H1 (cell line): Measurements from ENCODE around the gene FGGY. TPM values are rescaled to one million over a fixed set of nuclear protein-coding genes. Genes with fewer than 3 reads are reported as not detected.

Source experiments
- CTCF ChIA-PET: fragments of 300-600 bp; sonication (Branson Sonifier 250); formaldehyde crosslinking; loops from one replicate; lab custom pipeline; 2021; ENCODE audit not compliant: partially characterized antibody; lab: Charles Lee
- POLR2A ChIA-PET: fragments of 300-600 bp; sonication (Branson Sonifier 250); formaldehyde crosslinking; loops from one replicate; lab custom pipeline; 2021; ENCODE audit warnings: inconsistent platforms; ENCODE audit not compliant: partially characterized antibody; lab: Charles Lee
- DNase-seq, 2 experiments: peaks; one replicate each; pipeline versions ENCODE4 v3.0.0 to v3.0.0-alpha.2; 2010 to 2022; ENCODE audit warnings: low spot score in 2 of 2, low read depth in 1 of 2, mixed read lengths in 1 of 2
- FAIRE-seq: peaks from 2 replicates; lab custom pipeline; 2011; peaks lifted over from hg19 to GRCh38; lab: Jason Lieb, UNC
- H2AFZ ChIP-seq: 2 replicates; pipeline ENCODE4 v1.8.1; 2012; ENCODE audit warnings: low read length, inconsistent platforms
- H2AK5ac ChIP-seq: 2 replicates; pipeline ENCODE4 v1.6.1; 2013; ENCODE audit warnings: low read depth, low read length
- H2BK120ac ChIP-seq: replicated peaks from 2 replicates; pipeline ENCODE3; 2013; ENCODE audit warnings: low read depth, low read length, inconsistent platforms
- H2BK12ac ChIP-seq: 2 replicates; pipeline ENCODE4 v1.6.1; 2013; ENCODE audit warnings: low read depth, low read length
- H2BK15ac ChIP-seq: 2 replicates; pipeline ENCODE4 v1.6.1; 2013; ENCODE audit warnings: low read length
- H2BK20ac ChIP-seq: 2 replicates; pipeline ENCODE4 v1.6.1; 2013; ENCODE audit warnings: low read length
- H2BK5ac ChIP-seq: 2 replicates; pipeline ENCODE4 v1.6.1; 2013; ENCODE audit warnings: low read depth, low read length
- H3K14ac ChIP-seq: 2 replicates; pipeline ENCODE4 v1.6.1; 2013; ENCODE audit warnings: inconsistent platforms; ENCODE audit not compliant: insufficient read length
- H3K18ac ChIP-seq: 2 replicates; pipeline ENCODE4 v1.6.1; 2013; ENCODE audit warnings: low read length; ENCODE audit errors: extremely low read depth
- H3K23ac ChIP-seq: 2 replicates; pipeline ENCODE4 v1.6.1; 2013; ENCODE audit warnings: inconsistent platforms; ENCODE audit not compliant: insufficient read length
- H3K23me2 ChIP-seq: 2 replicates; pipeline ENCODE4 v1.6.1; 2013; ENCODE audit warnings: low read depth, low read length
- H3K27ac ChIP-seq: 2 replicates; pipeline ENCODE4 v1.6.1; 2011; ENCODE audit warnings: low read depth, low read length, inconsistent platforms
- H3K27me3 ChIP-seq, 4 experiments: replicated peaks in 1 of 4; 1 replicate in 1 of 4; 2 replicates in 3 of 4; pipeline versions ENCODE4 v1.6.1 to v1.8.1; 2011 to 2013; ENCODE audit warnings: low read length in 3 of 4, mild to moderate bottlenecking in 3 of 4, inconsistent platforms in 2 of 4, mixed read lengths in 2 of 4, moderate library complexity in 1 of 4; ENCODE audit not compliant: control insufficient read depth in 3 of 4, insufficient read depth in 3 of 4; ENCODE audit errors: extremely low read depth in 1 of 4
- H3K36me3 ChIP-seq, 4 experiments: 2 replicates each; pipeline versions ENCODE4 v1.6.1 to v1.8.1; 2011 to 2013; ENCODE audit warnings: mild to moderate bottlenecking in 4 of 4, low read length in 3 of 4, moderate library complexity in 2 of 4, control low read depth in 1 of 4, inconsistent platforms in 1 of 4; ENCODE audit not compliant: insufficient read depth in 4 of 4, control insufficient read depth in 2 of 4
- H3K4ac ChIP-seq: replicated peaks from 2 replicates; pipeline ENCODE3; 2013; ENCODE audit warnings: low read length, low read depth, mixed read lengths, inconsistent platforms; ENCODE audit not compliant: insufficient read length
- H3K4me1 ChIP-seq, 4 experiments: replicated peaks in 1 of 4; 1 replicate in 1 of 4; 2 replicates in 3 of 4; pipeline versions ENCODE4 v1.6.1 to v1.8.1; 2011 to 2013; ENCODE audit warnings: low read length in 3 of 4, inconsistent platforms in 2 of 4, mixed read lengths in 1 of 4; ENCODE audit not compliant: insufficient read depth in 4 of 4, control insufficient read depth in 3 of 4
- H3K4me2 ChIP-seq, 2 experiments: 2 replicates each; pipeline versions ENCODE4 v1.6.1 to v1.8.1; 2011 to 2013; ENCODE audit warnings: low read depth in 2 of 2, low read length in 2 of 2, control low read depth in 1 of 2, inconsistent platforms in 1 of 2, mild to moderate bottlenecking in 1 of 2; ENCODE audit not compliant: insufficient read depth in 1 of 2
- H3K4me3 ChIP-seq, 4 experiments: fragments of 200-600, 300-600 bp in 1 of 4; sonication (generic), shearing (Covaris generic), sonication (Bioruptor Twin) in 1 of 4; 2 replicates each; pipeline versions ENCODE4 v1.5.1 to v1.8.1; 2011 to 2016; ENCODE audit warnings: low read length in 4 of 4, low read depth in 3 of 4, control low read depth in 2 of 4, inconsistent platforms in 2 of 4, mild to moderate bottlenecking in 2 of 4, mixed read lengths in 1 of 4, moderate library complexity in 1 of 4; ENCODE audit not compliant: insufficient read depth in 2 of 4; ENCODE audit errors: extremely low read depth in 1 of 4
- H3K56ac ChIP-seq: replicated peaks from 2 replicates; pipeline ENCODE3; 2013; ENCODE audit warnings: low read depth, mild to moderate bottlenecking, mixed read lengths, low read length, inconsistent platforms; ENCODE audit not compliant: insufficient read length
- H3K79me1 ChIP-seq: 2 replicates; pipeline ENCODE4 v1.6.1; 2013; ENCODE audit warnings: low read depth, low read length, control low read depth
- H3K79me2 ChIP-seq, 2 experiments: 2 replicates each; pipeline versions ENCODE4 v1.6.1 to v1.8.1; 2012 to 2013; ENCODE audit warnings: low read length in 2 of 2, mild to moderate bottlenecking in 2 of 2, inconsistent platforms in 1 of 2; ENCODE audit not compliant: insufficient read depth in 2 of 2, control insufficient read depth in 1 of 2
- H3K9ac ChIP-seq, 4 experiments: replicated peaks in 1 of 4; 1 replicate in 1 of 4; 2 replicates in 3 of 4; pipeline versions ENCODE4 v1.6.1 to v1.8.1; 2011 to 2013; ENCODE audit warnings: low read depth in 3 of 4, low read length in 3 of 4, control low read depth in 2 of 4, mild to moderate bottlenecking in 2 of 4, moderate library complexity in 2 of 4, inconsistent platforms in 1 of 4; ENCODE audit errors: extremely low read depth in 1 of 4
- H3K9me3 ChIP-seq, 2 experiments: 2 replicates each; pipeline versions ENCODE4 v1.6.1 to v1.8.1; 2012 to 2013; ENCODE audit warnings: mild to moderate bottlenecking in 2 of 2, moderate library complexity in 2 of 2, control low read depth in 1 of 2, inconsistent platforms in 1 of 2, low read depth in 1 of 2, low read length in 1 of 2, mixed read lengths in 1 of 2; ENCODE audit not compliant: insufficient read depth in 2 of 2
- H4K20me1 ChIP-seq, 2 experiments: replicated peaks in 1 of 2; 2 replicates each; pipeline versions ENCODE3 to v1.8.1; 2011 to 2013; ENCODE audit warnings: inconsistent platforms in 2 of 2, low read length in 2 of 2, mild to moderate bottlenecking in 1 of 2; ENCODE audit not compliant: insufficient read depth in 2 of 2, control insufficient read depth in 1 of 2
- H4K5ac ChIP-seq: 2 replicates; pipeline ENCODE4 v1.6.1; 2013; ENCODE audit warnings: low read length, low read depth, mixed read lengths, inconsistent platforms; ENCODE audit not compliant: insufficient read length
- H4K8ac ChIP-seq: 2 replicates; pipeline ENCODE4 v1.8.0; 2013; ENCODE audit warnings: mild to moderate bottlenecking, moderate library complexity, low read length, inconsistent platforms; ENCODE audit not compliant: insufficient read depth; ENCODE audit errors: extremely low read depth
- H4K91ac ChIP-seq: replicated peaks from 2 replicates; pipeline ENCODE3; 2013; ENCODE audit warnings: low read length, mixed read lengths, inconsistent platforms; ENCODE audit not compliant: insufficient read length
- ATF3 ChIP-seq: IDR thresholded peaks from 2 replicates; pipeline ENCODE4 v1.6.1; 2011; ENCODE audit warnings: low read depth, mild to moderate bottlenecking, low read length; ENCODE audit not compliant: insufficient read depth
- CHD2 ChIP-seq: IDR thresholded peaks from 2 replicates; pipeline ENCODE4 v1.6.1; 2012; ENCODE audit warnings: low read length, improper control_type of control experiment
- CREB1 ChIP-seq: IDR thresholded peaks from 2 replicates; pipeline ENCODE4 v1.6.1; 2012; ENCODE audit warnings: inconsistent platforms
- GABPA ChIP-seq: IDR thresholded peaks from 2 replicates; pipeline ENCODE4 v1.6.1; 2011; ENCODE audit warnings: mild to moderate bottlenecking, low read length, moderate library complexity, borderline replicate concordance; ENCODE audit not compliant: insufficient read depth
- HDAC6 ChIP-seq: IDR thresholded peaks from one replicate; pipeline ENCODE4 v1.7.1; 2012; ENCODE audit warnings: low read depth, mild to moderate bottlenecking, inconsistent platforms, low read length, moderate library complexity
- KDM4A ChIP-seq: IDR thresholded peaks from one replicate; pipeline ENCODE4 v1.7.1; 2012; ENCODE audit warnings: low read depth, mild to moderate bottlenecking, moderate library complexity, low read length, inconsistent platforms; ENCODE audit not compliant: severe bottlenecking
- KDM5A ChIP-seq: fragments of 200-600 bp; IDR thresholded peaks from 2 replicates; pipeline ENCODE4 v1.7.1; 2012; ENCODE audit warnings: mild to moderate bottlenecking, low read length, inconsistent platforms, mixed read lengths
- MAFK ChIP-seq: IDR thresholded peaks from 2 replicates; pipeline ENCODE4 v1.6.1; 2012; ENCODE audit warnings: low read depth, mild to moderate bottlenecking, improper control_type of control experiment, low read length
- POU5F1 ChIP-seq: IDR thresholded peaks from 2 replicates; pipeline ENCODE4 v1.6.1; 2011; ENCODE audit warnings: low read depth, mild to moderate bottlenecking, low read length, moderate library complexity
- SIRT6 ChIP-seq: IDR thresholded peaks from one replicate; pipeline ENCODE4 v1.7.1; 2012; ENCODE audit warnings: low read length, inconsistent platforms
- WGBS, 2 experiments: shearing (Covaris generic) in 1 of 2; methylation state at CpG; one replicate each; pipeline versions ENCODE4 v1.1.6 to v1.1.7; 2013 to 2015; ENCODE audit warnings: low lambda C conversion rate in 2 of 2, mixed read lengths in 2 of 2, inconsistent platforms in 1 of 2, low coverage in 1 of 2, missing lambda C conversion rate in 1 of 2; ENCODE audit not compliant: insufficient replicate concordance in 2 of 2, insufficient coverage in 1 of 2, insufficient read length in 1 of 2; ENCODE audit errors: extremely low coverage in 1 of 2, missing lambda C conversion rate in 1 of 2; 5-methylcytosine and 5-hydroxymethylcytosine counted together
- polyA plus RNA-seq, 7 experiments: library from polyadenylated mRNA; depleted of rRNA in 3 of 7; stranded (reverse) in 5 of 7; unstranded in 2 of 7; fragments of >200 nt in 5 of 7; fragments of 200-250 nt in 2 of 7; gene quantifications; 1 replicate in 5 of 7; 2 replicates in 1 of 7; 4 replicates in 1 of 7; pipeline versions ENCODE4 v1.2.1 to v1.2.3, GENCODE V29; 2011 to 2013; ENCODE audit warnings: missing spikeins in 2 of 7, mixed read lengths in 2 of 7
- total RNA-seq: library from RNA; stranded (reverse); fragmentation: NEBNext Ultra II Directional; extraction: Animal tissue kit (Norgen Biotek cat#: 25700); gene quantifications from 2 replicates; pipeline ENCODE4 v1.2.1, GENCODE V29; 2021
- TF ChIP-seq, protein P1 (sequence below): IDR thresholded peaks from 2 replicates; pipeline ENCODE4 v1.6.1; 2012; ENCODE audit warnings: inconsistent platforms

The FGGY gene
- total and polyA plus RNA-seq, 2 of the 8 experiments (the other 6 are each of a cell fraction or from before 2014, with no cell fraction given), result 10.3 to 12.5 TPM

DNA sequence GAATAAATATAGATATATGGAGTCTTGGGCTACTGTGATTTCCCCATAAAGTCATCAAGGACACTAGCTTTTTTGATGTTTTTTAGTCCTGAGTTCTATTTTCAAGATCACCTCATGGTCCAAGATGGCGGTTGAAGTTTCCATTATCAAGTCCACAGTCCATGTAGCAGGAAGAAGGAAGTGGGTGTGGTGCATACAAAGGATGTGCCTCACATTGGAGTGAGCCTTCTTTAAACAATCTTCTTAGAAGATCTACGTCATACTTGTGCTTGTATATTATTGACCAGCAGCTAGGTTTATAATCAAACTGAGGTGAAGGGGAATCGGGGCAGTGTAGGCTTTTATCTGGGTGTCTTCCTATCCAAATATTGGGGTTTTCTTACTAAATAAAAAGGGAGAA lies 93.4 kb downstream of the FGGY start:
- H2BK12ac ChIP-seq, result no peak overlapping the region
- H3K36me3 ChIP-seq, result no peaks in the 10 kb centered on the region
- no peak overlapping the region for H2BK120ac ChIP-seq
- H2AFZ ChIP-seq, result no peak overlapping the region
- no peaks in the 10 kb centered on the region for H3K79me2 ChIP-seq
- no peak for FAIRE-seq
- no peak overlapping the region for H2BK20ac ChIP-seq
- DNase-seq, result no peak
- H3K4me1 ChIP-seq, result peaks cover 0 to 6% (median 0%) of the 10 kb centered on the region in 4 experiments; a peak in 2 of 7 replicates
- H3K9me3 ChIP-seq, result no peaks in the 10 kb centered on the region
- no peak overlapping the region for H3K18ac ChIP-seq
- H2AK5ac ChIP-seq, result no peak overlapping the region
- H2BK15ac ChIP-seq, result no peak overlapping the region
- no peaks in the 10 kb centered on the region for H3K79me1 ChIP-seq
- no peak overlapping the region for H3K27ac ChIP-seq
- H3K4me2 ChIP-seq, result no peak overlapping the region
- H3K27me3 ChIP-seq, result no peaks in the 10 kb centered on the region
- no peak overlapping the region for H3K4me3 ChIP-seq
- H3K4ac ChIP-seq, result no peak overlapping the region
- H4K91ac ChIP-seq, result no peak overlapping the region
- ChIA-PET CTCF (no interaction called here), POLR2A (no interaction called here)
- WGBS, 2 experiments, result 96% methylated on average over 3 of the region's 3 CpGs; no CpG with 5 or more reads in 1 of the 2 experiments
- H3K14ac ChIP-seq, result no peak overlapping the region
- H3K23ac ChIP-seq, result no peak overlapping the region
- no peak overlapping the region for H3K56ac ChIP-seq
- no peak overlapping the region for H3K9ac ChIP-seq
- no peak overlapping the region for H2BK5ac ChIP-seq
- H4K5ac ChIP-seq, result no peak overlapping the region
- no peaks in the 10 kb centered on the region for H3K23me2 ChIP-seq
- H4K20me1 ChIP-seq, result no peaks in the 10 kb centered on the region
- no peak overlapping the region for H4K8ac ChIP-seq
- TF ChIP-seq ATF3 (no peak), GABPA (no peak), CREB1 (no peak), POU5F1 (no peak), CHD2 (no peak), KDM5A (no peak), HDAC6 (no peak), SIRT6 (no peak), MAFK (no peak), KDM4A (no peak)
- TF ChIP-seq, protein P1, sequence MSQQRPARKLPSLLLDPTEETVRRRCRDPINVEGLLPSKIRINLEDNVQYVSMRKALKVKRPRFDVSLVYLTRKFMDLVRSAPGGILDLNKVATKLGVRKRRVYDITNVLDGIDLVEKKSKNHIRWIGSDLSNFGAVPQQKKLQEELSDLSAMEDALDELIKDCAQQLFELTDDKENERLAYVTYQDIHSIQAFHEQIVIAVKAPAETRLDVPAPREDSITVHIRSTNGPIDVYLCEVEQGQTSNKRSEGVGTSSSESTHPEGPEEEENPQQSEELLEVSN, result no peak
